ENCODE results near the gene LGI1.

The LGI1 gene

DNA sequence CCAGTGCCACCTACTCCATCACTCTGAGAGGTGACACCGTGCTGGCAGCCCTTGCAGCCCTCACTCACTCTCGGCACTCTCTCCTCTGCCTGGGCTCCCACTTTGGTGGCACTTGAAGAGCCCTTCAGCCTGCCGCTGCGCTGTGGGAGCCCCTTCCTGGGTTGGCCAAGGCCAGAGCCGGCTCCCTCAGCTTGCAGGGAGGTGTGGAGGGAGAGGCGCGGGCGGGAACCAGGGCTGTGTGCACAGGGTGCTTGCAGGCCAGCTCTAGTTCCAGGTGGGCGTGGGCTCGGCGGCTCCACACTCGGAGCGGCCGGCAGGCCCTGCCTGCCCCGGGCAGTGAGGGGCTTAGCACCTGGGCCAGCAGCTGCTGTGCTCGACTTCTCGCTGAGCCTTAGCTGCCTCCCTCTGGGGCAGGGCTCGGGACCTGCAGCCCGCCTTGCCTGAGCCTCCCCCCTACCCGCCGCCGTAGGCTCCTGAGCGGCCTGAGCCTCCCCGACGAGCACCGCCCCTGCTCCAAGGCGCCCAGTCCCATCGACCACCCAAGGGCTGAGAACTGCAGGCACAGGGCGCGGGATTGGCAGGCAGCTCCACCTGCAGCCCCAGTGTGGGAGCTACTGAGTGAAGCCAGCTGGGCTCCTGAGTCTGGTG is 87.4 kb downstream of the LGI1 start:
- H3F3A ChIP-seq (ENCODE audit: insufficient read depth, low read length): no peaks in the 10 kb centered on the region
- H3K9me2 ChIP-seq (ENCODE audit: low read depth, low read length): no peaks in the 10 kb centered on the region
- no peaks in the 10 kb centered on the region for H3K4me1 ChIP-seq (ENCODE audit: insufficient read depth, low read length, severe bottlenecking)
- H3K4me2 ChIP-seq (ENCODE audit: low read length): no peak overlapping the region
- no peaks in the 10 kb centered on the region for H3K79me2 ChIP-seq (ENCODE audit: insufficient read depth, low read length)
- H3K9ac ChIP-seq (ENCODE audit: low read length): no peak overlapping the region
- H2AFZ ChIP-seq (ENCODE audit: low read length): no peak overlapping the region
- H3K9me3 ChIP-seq (ENCODE audit: low read length): no peaks in the 10 kb centered on the region
- no peaks in the 10 kb centered on the region for H3K27me3 ChIP-seq (ENCODE audit: insufficient read depth, low read length)
- H3K36me3 ChIP-seq (ENCODE audit: insufficient read depth, low read length): no peaks in the 10 kb centered on the region
- H4K20me1 ChIP-seq (ENCODE audit: insufficient read depth, low read length): no peaks in the 10 kb centered on the region
- TF ChIP-seq, protein P1, sequence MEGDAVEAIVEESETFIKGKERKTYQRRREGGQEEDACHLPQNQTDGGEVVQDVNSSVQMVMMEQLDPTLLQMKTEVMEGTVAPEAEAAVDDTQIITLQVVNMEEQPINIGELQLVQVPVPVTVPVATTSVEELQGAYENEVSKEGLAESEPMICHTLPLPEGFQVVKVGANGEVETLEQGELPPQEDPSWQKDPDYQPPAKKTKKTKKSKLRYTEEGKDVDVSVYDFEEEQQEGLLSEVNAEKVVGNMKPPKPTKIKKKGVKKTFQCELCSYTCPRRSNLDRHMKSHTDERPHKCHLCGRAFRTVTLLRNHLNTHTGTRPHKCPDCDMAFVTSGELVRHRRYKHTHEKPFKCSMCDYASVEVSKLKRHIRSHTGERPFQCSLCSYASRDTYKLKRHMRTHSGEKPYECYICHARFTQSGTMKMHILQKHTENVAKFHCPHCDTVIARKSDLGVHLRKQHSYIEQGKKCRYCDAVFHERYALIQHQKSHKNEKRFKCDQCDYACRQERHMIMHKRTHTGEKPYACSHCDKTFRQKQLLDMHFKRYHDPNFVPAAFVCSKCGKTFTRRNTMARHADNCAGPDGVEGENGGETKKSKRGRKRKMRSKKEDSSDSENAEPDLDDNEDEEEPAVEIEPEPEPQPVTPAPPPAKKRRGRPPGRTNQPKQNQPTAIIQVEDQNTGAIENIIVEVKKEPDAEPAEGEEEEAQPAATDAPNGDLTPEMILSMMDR (IDR thresholded peaks at IDR 0.05; ENCODE audit: low read length): no peak
- TF ChIP-seq EZH2 (IDR thresholded peaks at IDR 0.05; ENCODE audit: borderline replicate concordance, low read length): no peak
- no peak overlapping the region for H3K4me3 ChIP-seq (ENCODE audit: low read depth, low read length, poor library complexity, severe bottlenecking)
- H3K27ac ChIP-seq (ENCODE audit: low read depth, low read length, poor library complexity, severe bottlenecking): no peak overlapping the region
